Body of pancreas (tissue), 4 donors: Measurements from ENCODE around the gene ARAP1. TPM values are rescaled to one million over a fixed set of nuclear protein-coding genes. Genes with fewer than 3 reads are reported as not detected.
A peak's percentile ranks its signal among the peaks of the same experiment; 100 is the strongest.

Source experiments
- ATAC-seq: fragments of 150-250 bp; one replicate; pipeline ENCODE4 v1.9.1; 2016
- DNase-seq, 4 donors: peaks; one replicate each; pipeline ENCODE4 v3.0.0-alpha.2; 2019
- H3K27ac ChIP-seq, 4 donors: fragments of 200-600 bp; sonication (generic); 1 replicate in 3 of 4; 2 replicates in 1 of 4; pipeline versions ENCODE4 v1.5.1 to v1.6.1; 2016 to 2019; ENCODE audit warnings: mild to moderate bottlenecking in 1 of 4, mixed read lengths in 1 of 4, moderate library complexity in 1 of 4
- H3K27me3 ChIP-seq, 2 donors: fragments of 200-600 bp; sonication (generic); one replicate each; pipeline ENCODE4 v1.6.0; 2016; ENCODE audit warnings: mild to moderate bottlenecking in 1 of 2
- H3K36me3 ChIP-seq, 2 donors: fragments of 200-600 bp; sonication (generic); replicated peaks in 1 of 2; 2 replicates each; pipeline ENCODE4 v1.5.1; 2016; ENCODE audit warnings: low read depth in 2 of 2; ENCODE audit not compliant: insufficient read depth in 1 of 2
- H3K4me1 ChIP-seq: fragments of 200-600 bp; sonication (generic); one replicate; pipeline ENCODE4 v1.6.0; 2016
- H3K4me3 ChIP-seq, 2 donors: fragments of 200-600 bp; sonication (generic); 1 replicate in 1 of 2; 2 replicates in 1 of 2; pipeline ENCODE4 v1.5.1; 2016 to 2019
- H3K9me3 ChIP-seq, 3 donors: fragments of 200-600 bp; sonication (generic); 1 replicate in 2 of 3; 2 replicates in 1 of 3; pipeline ENCODE4 v1.5.1; 2016
- POLR2A ChIP-seq, 3 donors: fragments of 450-650 bp; IDR thresholded peaks; one replicate each; pipeline ENCODE4 v1.6.1; 2016; ENCODE audit warnings: antibody characterized with exemption in 3 of 3, mild to moderate bottlenecking in 2 of 3
- WGBS, 2 donors: methylation state at CpG; one replicate each; pipeline ENCODE4 v1.1.5; 2017; 5-methylcytosine and 5-hydroxymethylcytosine counted together
- intact Hi-C: fragments of 100-400 bp; cut with DNase I; formaldehyde crosslinking; loops from one replicate; pipeline ENCODE4 v1.15.1; 2023
- total RNA-seq, 2 donors: library from RNA; depleted of rRNA; stranded (reverse); fragments of >200 nt; gene quantifications; one replicate each; pipeline ENCODE4 v1.1.0, GENCODE V29; 2016
- TF ChIP-seq, protein P1 (sequence below), 7 experiments: fragments of 450-650 bp in 4 of 7; fragments of 200-600 bp in 3 of 7; sonication (generic) in 3 of 7; IDR thresholded peaks; one replicate each; pipeline ENCODE4 v1.5.1; 2016 to 2019; ENCODE audit warnings: antibody characterized with exemption in 7 of 7

Gene ARAP1
- total RNA-seq, 2 donors from 2014 or later, result 63.3 to 208 TPM

DNA sequence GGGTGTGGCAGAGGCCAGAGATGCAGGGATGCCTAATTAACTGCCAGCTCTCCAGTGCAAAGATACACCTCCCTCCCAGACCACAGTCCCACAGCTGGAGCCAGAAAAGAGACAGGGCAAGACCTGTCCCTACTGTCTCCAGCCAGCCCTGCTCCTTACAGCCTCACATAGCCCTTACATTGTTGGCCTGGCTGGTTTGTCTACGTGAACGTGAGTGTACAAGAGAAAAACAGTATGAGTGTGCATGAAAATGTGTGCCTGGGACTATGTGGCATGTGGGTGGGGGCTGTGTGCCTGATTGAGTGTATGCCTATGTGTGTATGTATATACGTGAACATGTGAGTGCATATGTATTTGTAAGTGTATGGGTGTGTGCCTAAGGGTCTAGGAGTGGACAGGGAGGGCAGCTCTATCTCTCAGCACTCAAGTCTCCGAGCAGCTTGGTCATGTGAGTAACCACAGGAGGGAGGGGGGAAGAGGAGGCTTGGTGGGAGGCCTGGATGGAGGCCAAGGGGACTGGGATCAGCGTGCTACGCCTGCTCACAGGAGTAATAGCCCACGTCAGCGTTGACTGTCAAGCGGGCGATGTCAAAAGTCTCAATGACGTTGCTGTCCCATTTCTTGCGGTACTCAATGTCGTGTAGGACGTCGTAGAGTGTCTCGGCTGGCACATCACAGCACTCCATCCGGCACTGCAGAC is 6.6 kb upstream of the ARAP1 start:
- Histone ChIP-seq H3K4me3 (no peak overlapping the region), H3K36me3 (peaks cover 0 to 24% of the 10 kb centered on the region in 2 donors)
- ATAC-seq, result peak; percentile 47

DNA sequence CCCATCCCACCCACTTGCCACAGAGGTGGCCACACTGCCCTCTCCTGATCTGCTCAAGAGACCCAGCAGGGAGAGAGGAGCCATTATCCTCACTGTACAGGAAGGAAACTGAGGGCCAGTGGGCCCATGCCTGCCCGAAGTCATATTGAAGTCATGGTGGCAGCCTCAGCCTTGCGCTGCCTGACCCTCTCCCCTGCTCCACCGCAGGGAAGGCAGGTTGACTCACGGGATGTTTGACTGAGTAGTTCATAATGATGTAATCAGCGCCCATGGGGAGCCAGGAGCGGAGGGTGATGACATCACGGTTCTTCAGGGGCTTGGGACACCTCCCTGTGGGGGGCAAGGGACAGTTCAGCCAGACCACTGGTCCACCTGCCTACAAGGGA is 6.1 kb upstream of the ARAP1 start:
- Histone ChIP-seq H3K4me3 (no peak overlapping the region), H3K36me3 (peaks cover 0 to 24% of the 10 kb centered on the region in 2 donors), H3K4me1 (peaks cover 40% of the 10 kb centered on the region), H3K9me3 (no peaks in the 10 kb centered on the region), H3K27ac (peak overlapping the region in 1 of 4 donors; percentile 35), H3K27me3 (no peaks in the 10 kb centered on the region)
- 82 to 93% methylated on average over 3 to 7 of the region's 7 CpGs for WGBS, 2 donors
- intact Hi-C loops, result no loop called here
- ATAC-seq, result no peak
- no peak for TF ChIP-seq POLR2A (IDR thresholded peaks at IDR 0.05)
- TF ChIP-seq, protein P1, sequence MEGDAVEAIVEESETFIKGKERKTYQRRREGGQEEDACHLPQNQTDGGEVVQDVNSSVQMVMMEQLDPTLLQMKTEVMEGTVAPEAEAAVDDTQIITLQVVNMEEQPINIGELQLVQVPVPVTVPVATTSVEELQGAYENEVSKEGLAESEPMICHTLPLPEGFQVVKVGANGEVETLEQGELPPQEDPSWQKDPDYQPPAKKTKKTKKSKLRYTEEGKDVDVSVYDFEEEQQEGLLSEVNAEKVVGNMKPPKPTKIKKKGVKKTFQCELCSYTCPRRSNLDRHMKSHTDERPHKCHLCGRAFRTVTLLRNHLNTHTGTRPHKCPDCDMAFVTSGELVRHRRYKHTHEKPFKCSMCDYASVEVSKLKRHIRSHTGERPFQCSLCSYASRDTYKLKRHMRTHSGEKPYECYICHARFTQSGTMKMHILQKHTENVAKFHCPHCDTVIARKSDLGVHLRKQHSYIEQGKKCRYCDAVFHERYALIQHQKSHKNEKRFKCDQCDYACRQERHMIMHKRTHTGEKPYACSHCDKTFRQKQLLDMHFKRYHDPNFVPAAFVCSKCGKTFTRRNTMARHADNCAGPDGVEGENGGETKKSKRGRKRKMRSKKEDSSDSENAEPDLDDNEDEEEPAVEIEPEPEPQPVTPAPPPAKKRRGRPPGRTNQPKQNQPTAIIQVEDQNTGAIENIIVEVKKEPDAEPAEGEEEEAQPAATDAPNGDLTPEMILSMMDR (IDR thresholded peaks at IDR 0.05), result no peak
- DNase-seq, result no peak

More for the DNA sequence above, 6.6 kb upstream of the ARAP1 start:
- intact Hi-C loops, result no loop called here
- no peak for TF ChIP-seq POLR2A (IDR thresholded peaks at IDR 0.05)
- TF ChIP-seq, protein P1 (IDR thresholded peaks at IDR 0.05), result no peak
- no peaks in the 10 kb centered on the region for H3K9me3 ChIP-seq
- H3K4me1 ChIP-seq, result peaks cover 37% of the 10 kb centered on the region
- WGBS, 2 donors, result 50 to 66% methylated on average over 9 to 17 of the region's 17 CpGs
- H3K27me3 ChIP-seq, result no peaks in the 10 kb centered on the region
- peak; percentile 50 to 78 (median 74) for DNase-seq
- H3K27ac ChIP-seq, result peak overlapping the region in 3 of 4 donors; percentile 25 to 53 (median 35)

DNA sequence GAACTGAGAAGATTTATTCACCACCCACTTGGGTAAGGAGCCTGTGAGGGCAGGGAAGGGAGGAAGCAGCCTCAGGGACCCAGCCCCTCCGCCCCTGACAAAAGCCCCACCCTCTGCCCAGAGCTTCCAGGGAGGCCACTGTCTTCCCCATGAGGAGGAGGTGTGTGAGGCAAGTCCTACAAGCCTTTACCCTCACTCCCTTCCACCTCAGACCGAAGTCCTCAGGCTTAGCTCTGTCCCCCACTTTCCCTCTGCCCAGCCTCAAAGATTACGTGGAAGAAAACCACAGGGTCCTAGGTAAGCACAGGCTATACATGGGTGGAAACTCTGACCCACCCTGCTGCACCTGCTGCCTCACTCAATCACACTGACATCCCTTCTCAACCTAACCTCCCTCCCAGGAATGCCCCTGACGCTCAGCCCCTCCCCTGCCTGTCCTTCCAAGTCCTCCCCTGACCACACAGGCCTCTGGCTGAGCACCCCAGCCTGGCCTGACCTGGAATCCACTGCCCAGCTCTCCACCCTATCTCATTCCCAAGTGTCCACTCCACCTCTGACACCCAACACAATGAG is 3.6 kb upstream of the ARAP1 start:
- Histone ChIP-seq H3K27me3 (no peaks in the 10 kb centered on the region), H3K9me3 (no peaks in the 10 kb centered on the region), H3K27ac (no peak overlapping the region), H3K36me3 (peaks cover 0 to 22% of the 10 kb centered on the region in 2 donors), H3K4me1 (peaks cover 53% of the 10 kb centered on the region), H3K4me3 (no peak overlapping the region)
- intact Hi-C loops, result no loop called here
- TF ChIP-seq, protein P1 (IDR thresholded peaks at IDR 0.05), result no peak
- no peak for TF ChIP-seq POLR2A (IDR thresholded peaks at IDR 0.05)
- DNase-seq (no peak), ATAC-seq (no peak)
- WGBS, 2 donors, result 75 to 79% methylated on average over 4 of the region's 4 CpGs

DNA sequence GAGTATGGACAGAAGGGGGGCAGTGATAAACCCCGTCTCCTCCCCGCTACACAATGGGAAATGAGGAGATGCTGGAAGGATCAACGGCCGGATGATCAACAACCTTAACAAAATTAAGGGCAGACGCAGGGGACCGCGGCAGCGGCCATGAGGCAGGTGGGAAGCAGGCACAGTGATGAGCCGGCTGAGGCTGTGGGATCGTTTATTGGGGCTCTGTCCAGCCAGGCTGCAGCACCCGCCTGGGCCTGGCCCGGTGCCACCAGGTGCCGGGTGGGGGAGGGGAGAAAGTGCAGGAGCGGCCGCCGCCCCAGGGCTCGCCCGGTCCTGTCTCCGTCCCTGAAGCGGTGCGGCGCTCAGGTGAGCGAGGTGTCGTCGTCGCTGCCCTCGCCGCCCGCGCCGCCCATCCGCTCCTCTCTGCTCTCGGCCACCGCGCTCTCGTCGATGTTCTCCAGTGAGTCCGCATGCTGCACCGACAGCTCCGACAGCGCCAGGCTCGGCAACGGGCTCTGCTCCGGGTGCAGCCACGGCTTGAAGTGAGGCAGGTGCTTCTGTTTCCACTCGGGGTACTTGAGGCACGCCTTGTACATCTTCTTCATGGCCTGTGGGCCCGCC is 2.4 kb upstream of the ARAP1 start:
- Histone ChIP-seq H3K4me3 (no peak overlapping the region), H3K27ac (no peak overlapping the region), H3K4me1 (peaks cover 56% of the 10 kb centered on the region), H3K9me3 (no peaks in the 10 kb centered on the region), H3K27me3 (no peaks in the 10 kb centered on the region), H3K36me3 (peaks cover 0 to 22% of the 10 kb centered on the region in 2 donors)
- 87 to 89% methylated on average over 43 to 48 of the region's 48 CpGs for WGBS, 2 donors
- TF ChIP-seq, protein P1 (IDR thresholded peaks at IDR 0.05), result no peak
- no peak for TF ChIP-seq POLR2A (IDR thresholded peaks at IDR 0.05)
- ATAC-seq (no peak), DNase-seq (no peak)
- intact Hi-C loops, result no loop called here
